ENCODE measurements around the gene DTWD2. TPM values are rescaled to one million over a fixed set of nuclear protein-coding genes. Genes with fewer than 3 reads are reported as not detected.

The DTWD2 gene
- total RNA-seq, 1 experiment from 2014 or later: 10.1 TPM

DNA sequence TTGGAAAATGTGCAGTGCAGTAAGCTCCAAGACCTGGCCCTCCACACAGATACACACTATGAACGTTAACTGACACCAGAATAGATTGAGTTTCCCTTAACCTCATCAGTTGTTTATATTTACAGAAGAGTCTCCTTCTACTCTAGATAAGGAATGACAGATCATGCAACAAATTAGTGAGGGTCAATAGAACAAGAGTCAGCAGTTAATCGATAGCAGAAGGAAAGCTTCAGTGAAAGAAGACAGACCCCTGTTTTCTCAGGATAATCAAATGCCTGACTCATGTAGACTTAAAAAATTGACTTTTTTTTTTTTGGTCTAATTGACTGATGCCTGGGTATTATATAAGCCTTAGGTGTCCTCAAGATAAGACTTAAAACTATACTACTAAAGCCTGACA is 179.9 kb downstream of the DTWD2 start:
- no peak overlapping the region for H3K4me3 Mint-ChIP-seq (ENCODE audit: unreplicated experiment)
- peaks cover 15% of the 10 kb centered on the region for H3K9me3 Mint-ChIP-seq (ENCODE audit: unreplicated experiment)
- no peaks in the 10 kb centered on the region for H3K27me3 Mint-ChIP-seq (ENCODE audit: insufficient read depth, unreplicated experiment)
- no peak for DNase-seq (ENCODE audit: unreplicated experiment)
- no peak overlapping the region for H3K27ac Mint-ChIP-seq (ENCODE audit: low read depth, unreplicated experiment)
- CTCF ChIA-PET: interaction anchor here (0.6 to 1.5 kb wide), 2 partner anchors 16 to 33 kb away, joined by 3 to 4 read pairs; no protein-coding TSS in a partner anchor
- intact Hi-C loops (cut with micrococcal nuclease): no loop called here
- no TSS peak for BruUV-seq (replicated peaks)
- H3K36me3 Mint-ChIP-seq (ENCODE audit: insufficient read depth, unreplicated experiment): no peaks in the 10 kb centered on the region
- TF ChIP-seq, protein P1, sequence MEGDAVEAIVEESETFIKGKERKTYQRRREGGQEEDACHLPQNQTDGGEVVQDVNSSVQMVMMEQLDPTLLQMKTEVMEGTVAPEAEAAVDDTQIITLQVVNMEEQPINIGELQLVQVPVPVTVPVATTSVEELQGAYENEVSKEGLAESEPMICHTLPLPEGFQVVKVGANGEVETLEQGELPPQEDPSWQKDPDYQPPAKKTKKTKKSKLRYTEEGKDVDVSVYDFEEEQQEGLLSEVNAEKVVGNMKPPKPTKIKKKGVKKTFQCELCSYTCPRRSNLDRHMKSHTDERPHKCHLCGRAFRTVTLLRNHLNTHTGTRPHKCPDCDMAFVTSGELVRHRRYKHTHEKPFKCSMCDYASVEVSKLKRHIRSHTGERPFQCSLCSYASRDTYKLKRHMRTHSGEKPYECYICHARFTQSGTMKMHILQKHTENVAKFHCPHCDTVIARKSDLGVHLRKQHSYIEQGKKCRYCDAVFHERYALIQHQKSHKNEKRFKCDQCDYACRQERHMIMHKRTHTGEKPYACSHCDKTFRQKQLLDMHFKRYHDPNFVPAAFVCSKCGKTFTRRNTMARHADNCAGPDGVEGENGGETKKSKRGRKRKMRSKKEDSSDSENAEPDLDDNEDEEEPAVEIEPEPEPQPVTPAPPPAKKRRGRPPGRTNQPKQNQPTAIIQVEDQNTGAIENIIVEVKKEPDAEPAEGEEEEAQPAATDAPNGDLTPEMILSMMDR (IDR thresholded peaks at IDR 0.05; ENCODE audit: unreplicated experiment): no peak
- POLR2A ChIA-PET: no interaction called here
- H3K4me1 Mint-ChIP-seq (ENCODE audit: insufficient read depth, unreplicated experiment): no peaks in the 10 kb centered on the region

DNA sequence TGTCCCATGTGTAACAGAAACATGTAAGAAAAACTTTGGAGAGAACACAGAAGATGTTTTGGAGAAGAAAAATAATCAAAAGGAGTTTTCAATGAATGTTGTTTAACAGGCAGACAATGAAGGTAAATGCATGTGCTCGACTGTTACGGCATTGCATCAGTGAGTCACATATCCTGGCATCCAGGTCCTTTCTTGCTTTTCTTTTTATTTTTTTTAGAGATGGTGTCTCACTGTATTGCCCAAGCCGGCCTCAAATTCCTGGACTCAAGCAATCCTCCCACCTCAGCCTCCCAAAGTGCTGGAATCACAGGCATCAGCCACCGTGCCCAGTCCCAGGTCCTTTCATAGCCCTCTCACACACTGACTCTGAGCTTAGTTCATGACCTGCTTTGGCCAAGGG is 181.8 kb downstream of the DTWD2 start:
- ChIA-PET POLR2A (no interaction called here), CTCF (interaction anchor here (1.2 kb wide), 1 partner anchor 15 kb away, joined by 4 read pairs; no protein-coding TSS in a partner anchor)
- H3K36me3 Mint-ChIP-seq (ENCODE audit: insufficient read depth, unreplicated experiment): no peaks in the 10 kb centered on the region
- H3K4me3 Mint-ChIP-seq (ENCODE audit: unreplicated experiment): no peak overlapping the region
- no TSS peak for BruUV-seq (replicated peaks)
- DNase-seq (ENCODE audit: unreplicated experiment): peak; percentile 17
- no peaks in the 10 kb centered on the region for H3K27me3 Mint-ChIP-seq (ENCODE audit: insufficient read depth, unreplicated experiment)
- TF ChIP-seq, protein P1 (IDR thresholded peaks at IDR 0.05; ENCODE audit: unreplicated experiment): no peak
- peaks cover 15% of the 10 kb centered on the region for H3K9me3 Mint-ChIP-seq (ENCODE audit: unreplicated experiment)
- no peaks in the 10 kb centered on the region for H3K4me1 Mint-ChIP-seq (ENCODE audit: insufficient read depth, unreplicated experiment)
- intact Hi-C loops (cut with micrococcal nuclease): no loop called here
- no peak overlapping the region for H3K27ac Mint-ChIP-seq (ENCODE audit: low read depth, unreplicated experiment)

DNA sequence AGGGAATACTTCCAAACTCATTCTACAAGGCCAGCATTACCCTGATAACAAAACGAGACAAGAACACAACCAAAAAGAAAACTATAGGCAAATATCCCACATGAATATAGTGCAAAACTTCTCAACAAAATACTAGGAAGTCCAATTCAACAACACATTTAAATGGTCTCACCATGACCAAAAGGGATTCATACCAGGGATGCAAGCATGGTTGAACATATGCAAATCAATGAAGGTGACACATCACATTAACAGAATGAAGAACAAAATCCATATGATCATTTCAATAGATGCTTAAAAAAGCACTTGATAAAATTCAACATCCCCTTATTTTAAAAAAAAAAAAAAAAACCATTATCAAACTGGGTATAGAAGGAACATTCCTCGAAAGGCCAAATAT is 186.0 kb downstream of the DTWD2 start:
- intact Hi-C loops (cut with micrococcal nuclease): no loop called here
- H3K27ac Mint-ChIP-seq (ENCODE audit: low read depth, unreplicated experiment): no peak overlapping the region
- TF ChIP-seq, protein P1 (IDR thresholded peaks at IDR 0.05; ENCODE audit: unreplicated experiment): no peak
- no TSS peak for BruUV-seq (replicated peaks)
- no peaks in the 10 kb centered on the region for H3K36me3 Mint-ChIP-seq (ENCODE audit: insufficient read depth, unreplicated experiment)
- H3K27me3 Mint-ChIP-seq (ENCODE audit: insufficient read depth, unreplicated experiment): no peaks in the 10 kb centered on the region
- no peaks in the 10 kb centered on the region for H3K4me1 Mint-ChIP-seq (ENCODE audit: insufficient read depth, unreplicated experiment)
- no peak for DNase-seq (ENCODE audit: unreplicated experiment)
- H3K4me3 Mint-ChIP-seq (ENCODE audit: unreplicated experiment): no peak overlapping the region
- H3K9me3 Mint-ChIP-seq (ENCODE audit: unreplicated experiment): peaks cover 15% of the 10 kb centered on the region
- POLR2A ChIA-PET: no interaction called here
- CTCF ChIA-PET: interaction anchor here (0.6 to 1.7 kb wide), 3 partner anchors 9 to 1347 kb away, joined by 3 to 8 read pairs (median 6); no protein-coding TSS in a partner anchor

DNA sequence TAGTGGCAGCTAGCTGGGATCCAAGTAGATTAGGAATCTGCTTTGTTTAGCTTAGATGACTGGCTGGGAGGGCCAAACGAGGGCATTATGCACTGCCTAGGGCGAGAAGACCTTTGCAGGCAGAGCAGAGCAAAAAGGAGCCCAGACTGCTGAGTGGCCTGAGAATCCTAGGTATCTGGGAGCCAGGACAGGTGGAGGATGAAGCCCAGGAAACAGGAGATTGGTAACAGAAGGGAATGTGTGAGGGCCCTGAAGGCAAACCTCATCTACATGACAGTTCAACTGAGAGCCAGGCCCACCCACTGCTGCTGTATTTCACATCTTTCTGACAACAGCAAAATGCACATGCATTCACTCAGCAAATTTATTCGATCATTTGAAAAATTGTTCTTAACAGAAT is 192.3 kb downstream of the DTWD2 start:
- H3K36me3 Mint-ChIP-seq (ENCODE audit: insufficient read depth, unreplicated experiment): no peaks in the 10 kb centered on the region
- no TSS peak for BruUV-seq (replicated peaks)
- H3K4me3 Mint-ChIP-seq (ENCODE audit: unreplicated experiment): no peak overlapping the region
- H3K27ac Mint-ChIP-seq (ENCODE audit: low read depth, unreplicated experiment): no peak overlapping the region
- POLR2A ChIA-PET: no interaction called here
- no peaks in the 10 kb centered on the region for H3K4me1 Mint-ChIP-seq (ENCODE audit: insufficient read depth, unreplicated experiment)
- CTCF ChIA-PET: no interaction called here
- no peak for DNase-seq (ENCODE audit: unreplicated experiment)
- no peaks in the 10 kb centered on the region for H3K9me3 Mint-ChIP-seq (ENCODE audit: unreplicated experiment)
- intact Hi-C loops (cut with micrococcal nuclease): no loop called here
- TF ChIP-seq, protein P1 (IDR thresholded peaks at IDR 0.05; ENCODE audit: unreplicated experiment): no peak
- no peaks in the 10 kb centered on the region for H3K27me3 Mint-ChIP-seq (ENCODE audit: insufficient read depth, unreplicated experiment)

Measured in MCF 10A (cell line).